Stomach (tissue), 4 donors: ENCODE data around the gene GFER.

Experiments
- CTCF ChIP-seq, 7 experiments: fragments of 450-650 bp in 4 of 7; fragments of 200-600 bp in 3 of 7; sonication (generic) in 3 of 7; IDR thresholded peaks; one replicate each; pipeline ENCODE4 v1.5.1; 2016 to 2019; ENCODE audit warnings: antibody characterized with exemption in 7 of 7, control low read depth in 2 of 7, mild to moderate bottlenecking in 1 of 7
- EP300 ChIP-seq: sonication (generic); formaldehyde crosslinking; IDR thresholded peaks from one replicate; pipeline ENCODE4 v1.6.1; 2017; ENCODE audit warnings: antibody characterized with exemption

- TF ChIP-seq CTCF (IDR thresholded peaks at IDR 0.05) = no peak
- no peak for TF ChIP-seq EP300
Observed at GRCh38 chr16:1989209-1990100, 5.5 kb downstream of the GFER start, which contains the start of gene SYNGR3.
